ENCODE data around the gene NLRP6. TPM values are rescaled to one million over a fixed set of nuclear protein-coding genes. Genes with fewer than 3 reads are reported as not detected.

Gene NLRP6
- total and polyA plus RNA-seq, 2 donors from 2014 or later, result 0.32 to 1.6 TPM

- Histone ChIP-seq H3K4me3 (ENCODE audit: low read length in 3 of 3) (no peak overlapping the region), H3K27ac (ENCODE audit: low read depth in 2 of 2, low read length in 2 of 2) (no peak overlapping the region), H3K27me3 (ENCODE audit: control insufficient read depth, insufficient read depth, low read length) (no peaks in the 10 kb centered on the region), H3K9me3 (ENCODE audit: control insufficient read depth in 2 of 3, insufficient read depth in 1 of 3, low read length in 3 of 3) (peaks cover 0 to 1% (median 0%) of the 10 kb centered on the region in 3 donors), H3K4me1 (ENCODE audit: control insufficient read depth in 2 of 3, insufficient read depth in 2 of 3, low read depth in 1 of 3, low read length in 3 of 3) (no peaks in the 10 kb centered on the region), H3K36me3 (ENCODE audit: control insufficient read depth in 2 of 3, insufficient read depth in 3 of 3, low read length in 3 of 3) (no peaks in the 10 kb centered on the region), H3K9ac (ENCODE audit: low read length in 3 of 3) (no peak overlapping the region)
- DNase-seq (no peak), FAIRE-seq (no peak)
- no peak for TF ChIP-seq CTCF (IDR thresholded peaks at IDR 0.05; ENCODE audit: borderline replicate concordance, extremely low read depth, insufficient read depth)
- intact Hi-C loops (cut with DNase I), result no loop called here
These were observed 18.8 kb upstream of the NLRP6 start for GRCh38 chr11:259413-259812.

- H3K27me3 ChIP-seq (ENCODE audit: control insufficient read depth, insufficient read depth, low read length), result no peaks in the 10 kb centered on the region
- intact Hi-C loops (cut with DNase I), result no loop called here
- H3K27ac ChIP-seq (ENCODE audit: low read depth in 2 of 2, low read length in 2 of 2), result no peak overlapping the region
- TF ChIP-seq CTCF (IDR thresholded peaks at IDR 0.05; ENCODE audit: borderline replicate concordance, extremely low read depth, insufficient read depth), result no peak
- no peak for FAIRE-seq
- H3K36me3 ChIP-seq (ENCODE audit: control insufficient read depth in 2 of 3, insufficient read depth in 3 of 3, low read length in 3 of 3), result no peaks in the 10 kb centered on the region
- H3K9me3 ChIP-seq (ENCODE audit: control insufficient read depth in 2 of 3, insufficient read depth in 1 of 3, low read length in 3 of 3), result peaks cover 0 to 1% (median 0%) of the 10 kb centered on the region in 3 donors
- H3K9ac ChIP-seq (ENCODE audit: low read length in 3 of 3), result no peak overlapping the region
- no peak overlapping the region for H3K4me3 ChIP-seq (ENCODE audit: low read length in 3 of 3)
- DNase-seq, result no peak
- H3K4me1 ChIP-seq (ENCODE audit: control insufficient read depth in 2 of 3, insufficient read depth in 2 of 3, low read depth in 1 of 3, low read length in 3 of 3), result no peaks in the 10 kb centered on the region
These were observed 16.6 kb upstream of the NLRP6 start for GRCh38 chr11:261624-262023.

- FAIRE-seq, result no peak
- Histone ChIP-seq H3K27me3 (ENCODE audit: control insufficient read depth, insufficient read depth, low read length) (no peaks in the 10 kb centered on the region), H3K9ac (ENCODE audit: low read length in 3 of 3) (no peak overlapping the region), H3K36me3 (ENCODE audit: control insufficient read depth in 2 of 3, insufficient read depth in 3 of 3, low read length in 3 of 3) (no peaks in the 10 kb centered on the region), H3K4me3 (ENCODE audit: low read length in 3 of 3) (no peak overlapping the region), H3K4me1 (ENCODE audit: control insufficient read depth in 2 of 3, insufficient read depth in 2 of 3, low read depth in 1 of 3, low read length in 3 of 3) (peaks cover 0 to 2% (median 0%) of the 10 kb centered on the region in 3 donors), H3K27ac (ENCODE audit: low read depth in 2 of 2, low read length in 2 of 2) (no peak overlapping the region), H3K9me3 (ENCODE audit: control insufficient read depth in 2 of 3, insufficient read depth in 1 of 3, low read length in 3 of 3) (no peaks in the 10 kb centered on the region)
- no peak for TF ChIP-seq CTCF (IDR thresholded peaks at IDR 0.05; ENCODE audit: borderline replicate concordance, extremely low read depth, insufficient read depth)
- intact Hi-C loops (cut with DNase I), result no loop called here
- peak in 1 of 5 donors; percentile 68 for DNase-seq
These were observed 11.3 kb upstream of the NLRP6 start for GRCh38 chr11:266676-267439.

All from kidney (tissue), 14 donors.